ENCODE results near the gene AEN.

GRCh38 chr15:88617031-88617722 is 4.0 kb upstream of the AEN start:
- TF ChIP-seq CTCF (conservative IDR thresholded peaks at IDR 0.05) (no peak), ZFX (IDR thresholded peaks at IDR 0.05) (no peak)

Data from C4-2B (cell line).